ENCODE results near the gene NR1D1. TPM values are rescaled to one million over a fixed set of nuclear protein-coding genes. Genes with fewer than 3 reads are reported as not detected.
A peak's percentile ranks its signal among the peaks of the same experiment; 100 is the strongest.

NR1D1 gene
- total and polyA plus RNA-seq, 2 of the 13 experiments (the other 11 are each of a cell fraction or from before 2014, with no cell fraction given), result 2.1 to 2.7 TPM

DNA sequence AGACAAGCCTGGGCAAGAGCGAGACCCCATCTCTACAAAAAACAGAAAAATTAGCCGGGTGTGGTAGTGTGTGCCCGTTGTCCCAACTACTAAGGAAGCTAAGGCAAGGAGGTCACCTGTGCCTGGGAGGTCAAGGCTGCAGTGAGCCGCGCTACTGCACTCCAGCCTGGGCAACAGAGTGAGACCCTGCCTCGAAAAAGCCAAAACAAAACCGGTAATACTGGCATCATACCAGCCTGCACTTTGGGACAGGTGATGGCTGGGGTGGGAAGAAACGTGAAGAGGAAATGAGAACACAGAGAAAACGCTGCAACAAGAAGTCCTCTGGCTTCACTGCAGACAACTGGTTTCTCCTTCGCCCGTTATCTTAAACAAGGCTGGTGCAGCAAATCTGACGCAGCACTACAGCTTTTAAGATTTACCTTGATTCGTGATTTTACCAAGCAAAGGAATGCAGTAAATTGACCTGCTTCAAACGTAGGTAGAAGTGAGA is 39.2 kb upstream of the NR1D1 start (continued):
- TF ChIP-seq ZNF639 (CRISPR knock-in tag; conservative IDR thresholded peaks at IDR 0.05), result no peak
- peak; percentile 23; the same call in 1 of the 2 replicates for TF ChIP-seq ZBTB38 (CRISPR knock-in tag; IDR thresholded peaks at IDR 0.05)
- no peak for TF ChIP-seq E2F1 (CRISPR knock-in tag; IDR thresholded peaks at IDR 0.05)
- TF ChIP-seq GZF1 (CRISPR knock-in tag; IDR thresholded peaks at IDR 0.05), result 0 out of 2 replicates have a peak, but pooled peaks have one; percentile 8
- no peak for TF ChIP-seq ZFP62 (CRISPR knock-in tag; IDR thresholded peaks at IDR 0.05)
- TF ChIP-seq NFAT5 (CRISPR knock-in tag; IDR thresholded peaks at IDR 0.05), result no peak
- no peak for TF ChIP-seq RBM39 (IDR thresholded peaks at IDR 0.05; ENCODE audit: low read depth, low read length, poor library complexity, severe bottlenecking)
- no peak for TF ChIP-seq CCAR2 (optimal IDR thresholded peaks at IDR 0.05; ENCODE audit: low read depth, low read length)
- no peak for TF ChIP-seq CHD2 (IDR thresholded peaks at IDR 0.05; ENCODE audit: low read depth, low read length)
- TF ChIP-seq KAT2B (IDR thresholded peaks at IDR 0.05; ENCODE audit: borderline replicate concordance, low read depth, low read length), result no peak
- TF ChIP-seq ZNF7 (CRISPR knock-in tag; IDR thresholded peaks at IDR 0.05), result no peak
- TF ChIP-seq ZNF33B (CRISPR knock-in tag; IDR thresholded peaks at IDR 0.05), result no peak
- TF ChIP-seq MZF1 (CRISPR knock-in tag; IDR thresholded peaks at IDR 0.05; ENCODE audit: borderline replicate concordance), result 0 out of 2 replicates have a peak, but pooled peaks have one; percentile 15
- no peak for TF ChIP-seq HNRNPLL (IDR thresholded peaks at IDR 0.05; ENCODE audit: low read depth, low read length, poor library complexity, severe bottlenecking)
- no peak for TF ChIP-seq ZMAT3 (CRISPR knock-in tag; conservative IDR thresholded peaks at IDR 0.05)
- no peak for TF ChIP-seq REXO4 (CRISPR knock-in tag; IDR thresholded peaks at IDR 0.05; ENCODE audit: borderline replicate concordance)
- TF ChIP-seq YEATS2 (CRISPR knock-in tag; IDR thresholded peaks at IDR 0.05; ENCODE audit: borderline replicate concordance), result no peak
- TF ChIP-seq RBM22 (optimal IDR thresholded peaks at IDR 0.05; ENCODE audit: low read length), result no peak
- no peak for TF ChIP-seq PLRG1 (conservative IDR thresholded peaks at IDR 0.05)
- no peak for TF ChIP-seq ZHX1 (CRISPR knock-in tag; IDR thresholded peaks at IDR 0.05; ENCODE audit: low read depth)
